OCI-LY3 (cell line): ENCODE results near the gene ATP8A2.

Experiments
- CTCF ChIP-seq: fragments of 200-600, 300-600 bp; sonication (generic); IDR thresholded peaks from 2 replicates; pipeline ENCODE4 v1.5.1; 2014; ENCODE audit warnings: antibody characterized with exemption, low read length, low read depth
- EZH2phosphoT487 ChIP-seq: fragments of 200-600 bp; shearing (Covaris generic); IDR thresholded peaks from 2 replicates; pipeline ENCODE4 v1.6.1; 2018; ENCODE audit warnings: antibody characterized with exemption, mixed run types, low read depth

GRCh38 chr13:25920277-25920676 is 548.5 kb downstream of the ATP8A2 start:
- TF ChIP-seq CTCF: no peak
- TF ChIP-seq EZH2phosphoT487: no peak
